ENCODE results near the gene ANXA6. TPM values are rescaled to one million over a fixed set of nuclear protein-coding genes. Genes with fewer than 3 reads are reported as not detected.

Gene ANXA6
- total RNA-seq, 1 donor from 2014 or later: 143 TPM

DNA sequence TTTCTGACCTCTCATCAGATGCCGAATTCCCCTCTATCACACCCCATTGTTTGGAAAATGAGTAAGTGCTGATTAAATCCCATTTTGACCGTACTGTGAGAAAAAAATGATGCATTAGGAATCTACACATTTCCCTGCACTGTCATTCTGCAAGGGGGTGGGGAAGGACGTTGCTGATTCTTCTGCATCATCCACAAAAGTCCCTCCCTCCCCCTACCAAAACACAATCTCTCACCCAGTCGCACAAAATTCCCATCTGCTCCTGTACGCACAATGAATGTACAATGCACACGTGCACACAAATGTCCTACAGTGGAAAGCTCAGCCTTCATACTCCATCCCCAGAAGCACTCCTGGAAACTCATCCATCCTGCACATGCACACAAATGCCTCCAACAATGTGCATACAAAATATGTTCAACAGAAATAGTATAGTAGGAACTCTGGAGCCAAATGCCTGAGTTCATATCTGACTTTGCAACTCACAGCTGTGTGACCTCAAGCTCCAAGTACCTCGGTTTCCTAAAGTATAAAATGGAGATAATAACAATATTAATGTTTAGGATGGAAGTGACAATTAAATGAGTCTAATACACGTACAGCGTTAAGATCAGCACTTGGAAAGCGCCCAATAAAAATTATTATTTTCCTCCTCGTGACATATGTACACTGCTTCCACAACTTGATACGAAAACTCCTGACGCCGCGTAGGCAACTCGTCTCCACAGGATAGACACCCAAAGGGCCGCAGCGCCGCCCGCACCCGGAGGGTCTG is 77.6 kb downstream of the ANXA6 start:
- peak overlapping the region; percentile 87 for H3K4me3 ChIP-seq
- intact Hi-C loops (cut with DNase I): no loop called here
- DNase-seq (no peak), ATAC-seq (no peak)
- peaks cover 75% of the 10 kb centered on the region for H3K4me1 ChIP-seq
- H3K27ac ChIP-seq: peak overlapping the region; percentile 97
- TF ChIP-seq, protein P1, sequence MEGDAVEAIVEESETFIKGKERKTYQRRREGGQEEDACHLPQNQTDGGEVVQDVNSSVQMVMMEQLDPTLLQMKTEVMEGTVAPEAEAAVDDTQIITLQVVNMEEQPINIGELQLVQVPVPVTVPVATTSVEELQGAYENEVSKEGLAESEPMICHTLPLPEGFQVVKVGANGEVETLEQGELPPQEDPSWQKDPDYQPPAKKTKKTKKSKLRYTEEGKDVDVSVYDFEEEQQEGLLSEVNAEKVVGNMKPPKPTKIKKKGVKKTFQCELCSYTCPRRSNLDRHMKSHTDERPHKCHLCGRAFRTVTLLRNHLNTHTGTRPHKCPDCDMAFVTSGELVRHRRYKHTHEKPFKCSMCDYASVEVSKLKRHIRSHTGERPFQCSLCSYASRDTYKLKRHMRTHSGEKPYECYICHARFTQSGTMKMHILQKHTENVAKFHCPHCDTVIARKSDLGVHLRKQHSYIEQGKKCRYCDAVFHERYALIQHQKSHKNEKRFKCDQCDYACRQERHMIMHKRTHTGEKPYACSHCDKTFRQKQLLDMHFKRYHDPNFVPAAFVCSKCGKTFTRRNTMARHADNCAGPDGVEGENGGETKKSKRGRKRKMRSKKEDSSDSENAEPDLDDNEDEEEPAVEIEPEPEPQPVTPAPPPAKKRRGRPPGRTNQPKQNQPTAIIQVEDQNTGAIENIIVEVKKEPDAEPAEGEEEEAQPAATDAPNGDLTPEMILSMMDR (IDR thresholded peaks at IDR 0.05): no peak
- H3K9me3 ChIP-seq: no peaks in the 10 kb centered on the region
- H3K36me3 ChIP-seq: peaks cover 4% of the 10 kb centered on the region
- no peaks in the 10 kb centered on the region for H3K27me3 ChIP-seq

DNA sequence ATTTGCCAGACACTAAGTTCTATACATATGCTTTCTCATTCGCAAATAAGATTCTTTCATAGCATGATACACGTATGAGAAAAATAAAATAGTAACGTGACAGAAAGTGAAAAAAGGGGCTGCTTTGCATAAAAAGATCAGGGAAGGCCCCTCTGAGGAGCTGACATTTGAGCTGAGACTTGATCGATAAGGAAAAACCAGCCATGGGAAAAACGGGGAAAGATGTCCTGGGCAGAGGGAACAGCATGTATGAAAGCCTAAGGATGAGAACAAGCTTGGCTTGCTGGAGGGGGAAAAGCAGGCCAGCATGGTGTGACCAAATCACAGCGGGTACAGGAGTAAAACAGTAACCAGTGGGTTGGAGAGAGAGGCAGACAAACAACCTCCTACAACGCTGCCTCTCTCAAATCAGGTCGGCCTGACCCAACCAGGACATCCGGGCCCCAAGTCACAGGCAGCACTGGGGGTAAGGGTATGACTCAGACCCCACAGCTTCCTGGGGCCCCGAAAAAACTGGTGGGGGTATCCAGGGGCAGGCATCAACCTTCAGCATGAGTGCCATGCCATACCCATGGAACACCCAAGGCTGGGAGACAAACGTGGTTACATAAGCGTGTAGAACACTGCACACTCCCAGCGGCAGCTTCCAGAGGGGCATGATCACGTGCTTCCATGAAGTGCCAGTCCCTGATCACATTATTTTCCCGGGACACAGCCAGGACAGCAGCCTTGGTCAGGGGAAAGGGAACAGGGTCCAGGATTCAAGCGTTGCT is 78.9 kb downstream of the ANXA6 start:
- Histone ChIP-seq H3K9me3 (no peaks in the 10 kb centered on the region), H3K27ac (no peak overlapping the region), H3K4me3 (peak overlapping the region; percentile 17), H3K4me1 (peaks cover 67% of the 10 kb centered on the region), H3K27me3 (no peaks in the 10 kb centered on the region), H3K36me3 (peaks cover 4% of the 10 kb centered on the region)
- intact Hi-C loops (cut with DNase I): no loop called here
- ATAC-seq (no peak), DNase-seq (peak; percentile 56)
- TF ChIP-seq, protein P1 (IDR thresholded peaks at IDR 0.05): no peak

DNA sequence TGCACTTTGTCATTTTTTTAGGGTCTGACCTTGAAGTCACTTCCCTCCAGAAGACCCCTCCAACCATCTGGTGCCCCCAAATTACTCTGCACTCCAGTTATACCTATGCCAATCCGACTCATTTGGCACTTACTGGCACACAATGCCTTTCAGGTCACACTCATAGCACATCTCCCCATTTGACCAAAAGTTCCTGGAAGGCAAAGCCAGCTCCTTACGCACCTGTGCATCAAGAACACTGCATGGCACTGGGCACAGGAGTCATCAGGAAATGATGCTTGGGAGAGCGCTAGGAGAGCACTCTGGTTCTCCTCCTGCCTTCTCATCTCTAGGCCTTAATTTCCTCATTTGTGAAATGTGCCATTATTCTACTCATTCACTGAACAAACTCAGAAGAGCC is 79.6 kb downstream of the ANXA6 start:
- TF ChIP-seq, protein P1 (IDR thresholded peaks at IDR 0.05): no peak
- H3K36me3 ChIP-seq: peaks cover 4% of the 10 kb centered on the region
- ATAC-seq (no peak), DNase-seq (no peak)
- peak overlapping the region; percentile 17 for H3K4me3 ChIP-seq
- no peaks in the 10 kb centered on the region for H3K9me3 ChIP-seq
- no peaks in the 10 kb centered on the region for H3K27me3 ChIP-seq
- peaks cover 62% of the 10 kb centered on the region for H3K4me1 ChIP-seq
- no peak overlapping the region for H3K27ac ChIP-seq
- intact Hi-C loops (cut with DNase I): no loop called here

DNA sequence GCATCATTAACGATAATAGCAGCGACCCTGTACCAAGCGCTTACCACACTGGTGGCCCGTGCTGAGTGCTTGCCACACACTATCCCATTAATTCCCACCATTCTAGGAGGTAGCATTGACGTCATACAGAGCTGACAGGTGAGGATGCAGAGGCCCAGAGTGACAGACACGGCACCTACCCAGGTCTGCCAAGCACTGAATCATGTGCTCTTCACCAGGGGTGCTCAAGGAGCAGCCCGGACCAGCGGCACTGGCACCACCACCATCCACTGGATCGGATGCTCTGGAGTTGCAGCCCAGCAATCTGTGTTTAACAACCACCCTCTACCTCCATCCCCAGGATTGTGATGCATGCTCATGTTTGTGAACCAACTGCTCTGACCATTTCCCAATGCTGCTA is 80.2 kb downstream of the ANXA6 start:
- Histone ChIP-seq H3K27me3 (no peaks in the 10 kb centered on the region), H3K4me1 (peaks cover 63% of the 10 kb centered on the region), H3K36me3 (peaks cover 4% of the 10 kb centered on the region), H3K4me3 (no peak overlapping the region), H3K27ac (no peak overlapping the region), H3K9me3 (no peaks in the 10 kb centered on the region)
- no peak for ATAC-seq
- intact Hi-C loops (cut with DNase I): no loop called here
- DNase-seq: no peak
- TF ChIP-seq, protein P1 (IDR thresholded peaks at IDR 0.05): no peak

DNA sequence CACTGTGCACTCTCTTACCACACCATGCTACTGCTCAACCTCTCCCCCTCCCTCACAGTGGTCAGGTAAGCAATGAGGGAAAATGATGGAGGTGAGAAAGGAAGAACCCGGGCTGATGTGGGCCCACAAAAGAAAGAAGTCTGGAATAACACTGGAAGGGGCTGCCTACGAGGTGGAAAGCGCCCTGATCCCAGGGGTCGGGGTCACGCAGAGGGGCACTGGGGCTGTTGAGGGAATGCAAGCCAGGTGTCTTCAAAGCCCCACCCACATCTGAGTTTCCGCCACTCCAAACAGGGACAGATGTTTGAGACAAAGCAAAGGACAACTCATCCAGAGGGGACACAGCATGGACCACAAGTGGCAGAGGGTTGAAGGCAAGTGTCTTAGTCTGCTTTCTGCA is 81.0 kb downstream of the ANXA6 start:
- TF ChIP-seq, protein P1 (IDR thresholded peaks at IDR 0.05): no peak
- Histone ChIP-seq H3K27ac (peak overlapping the region; percentile 52), H3K4me3 (no peak overlapping the region), H3K4me1 (peaks cover 63% of the 10 kb centered on the region), H3K9me3 (no peaks in the 10 kb centered on the region), H3K36me3 (peaks cover 4% of the 10 kb centered on the region), H3K27me3 (no peaks in the 10 kb centered on the region)
- intact Hi-C loops (cut with DNase I): no loop called here
- no peak for DNase-seq
- no peak for ATAC-seq
